Peyer's patch (tissue), 4 donors: ENCODE measurements around the gene PLET1.

Experiments used
- POLR2A ChIP-seq, 2 donors: fragments of 450-650 bp; IDR thresholded peaks; one replicate each; pipeline ENCODE4 v1.5.1; 2017; ENCODE audit warnings: antibody characterized with exemption in 2 of 2, mild to moderate bottlenecking in 2 of 2, moderate library complexity in 2 of 2
- TF ChIP-seq, protein P1 (sequence below), 6 experiments: fragments of 450-650 bp in 4 of 6; fragments of 200-600 bp in 2 of 6; sonication (generic) in 1 of 6; IDR thresholded peaks; one replicate each; pipeline ENCODE4 v1.5.1; 2017 to 2019; ENCODE audit warnings: antibody characterized with exemption in 6 of 6, mild to moderate bottlenecking in 3 of 6, moderate library complexity in 1 of 6

DNA sequence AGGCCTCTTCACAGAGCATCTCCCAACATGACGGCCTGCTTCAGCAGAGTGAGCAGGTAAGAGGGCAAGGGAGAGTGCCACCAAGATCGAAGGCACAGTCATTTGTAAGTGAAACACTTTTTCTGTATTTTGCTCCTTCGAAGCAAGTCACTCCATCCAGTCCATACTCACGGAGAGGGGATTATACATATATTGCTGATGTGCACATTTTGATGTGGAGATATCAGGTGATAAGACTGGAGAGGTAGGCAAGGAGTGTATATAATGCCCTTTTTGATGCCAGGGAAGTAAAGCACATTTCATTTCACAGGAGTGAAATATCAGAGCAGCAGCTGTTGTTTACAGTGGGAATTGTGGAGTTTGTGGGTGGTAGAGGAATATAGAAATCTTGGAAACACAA, 23.2 kb downstream of the PLET1 start:
- TF ChIP-seq, protein P1, sequence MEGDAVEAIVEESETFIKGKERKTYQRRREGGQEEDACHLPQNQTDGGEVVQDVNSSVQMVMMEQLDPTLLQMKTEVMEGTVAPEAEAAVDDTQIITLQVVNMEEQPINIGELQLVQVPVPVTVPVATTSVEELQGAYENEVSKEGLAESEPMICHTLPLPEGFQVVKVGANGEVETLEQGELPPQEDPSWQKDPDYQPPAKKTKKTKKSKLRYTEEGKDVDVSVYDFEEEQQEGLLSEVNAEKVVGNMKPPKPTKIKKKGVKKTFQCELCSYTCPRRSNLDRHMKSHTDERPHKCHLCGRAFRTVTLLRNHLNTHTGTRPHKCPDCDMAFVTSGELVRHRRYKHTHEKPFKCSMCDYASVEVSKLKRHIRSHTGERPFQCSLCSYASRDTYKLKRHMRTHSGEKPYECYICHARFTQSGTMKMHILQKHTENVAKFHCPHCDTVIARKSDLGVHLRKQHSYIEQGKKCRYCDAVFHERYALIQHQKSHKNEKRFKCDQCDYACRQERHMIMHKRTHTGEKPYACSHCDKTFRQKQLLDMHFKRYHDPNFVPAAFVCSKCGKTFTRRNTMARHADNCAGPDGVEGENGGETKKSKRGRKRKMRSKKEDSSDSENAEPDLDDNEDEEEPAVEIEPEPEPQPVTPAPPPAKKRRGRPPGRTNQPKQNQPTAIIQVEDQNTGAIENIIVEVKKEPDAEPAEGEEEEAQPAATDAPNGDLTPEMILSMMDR (IDR thresholded peaks at IDR 0.05) = no peak
- no peak for TF ChIP-seq POLR2A (IDR thresholded peaks at IDR 0.05)
